H9 (cell line): Measurements from ENCODE around the gene AMER2. TPM values are rescaled to one million over a fixed set of nuclear protein-coding genes. Genes with fewer than 3 reads are reported as not detected.

ENCODE experiments used
- DNase-seq: peaks from one replicate; pipeline ENCODE4 v3.0.0-alpha.2; 2017
- H2AFZ ChIP-seq: one replicate; pipeline ENCODE4 v1.6.1; 2013; ENCODE audit warnings: mild to moderate bottlenecking, low read length, control low read depth, moderate library complexity
- H2AK5ac ChIP-seq: 2 replicates; pipeline ENCODE4 v1.6.1; 2013; ENCODE audit warnings: low read length, control low read depth, mixed read lengths; ENCODE audit not compliant: insufficient read length
- H2BK120ac ChIP-seq: one replicate; pipeline ENCODE4 v1.6.1; 2013; ENCODE audit warnings: low read depth, mild to moderate bottlenecking, low read length, control low read depth, inconsistent platforms; ENCODE audit not compliant: poor library complexity, severe bottlenecking
- H2BK12ac ChIP-seq: 2 replicates; pipeline ENCODE4 v1.6.1; 2013; ENCODE audit warnings: low read length, control low read depth, mixed read lengths, low read depth; ENCODE audit not compliant: insufficient read length
- H2BK15ac ChIP-seq: 2 replicates; pipeline ENCODE4 v1.6.1; 2013; ENCODE audit warnings: low read depth, low read length, control low read depth
- H2BK20ac ChIP-seq: one replicate; pipeline ENCODE4 v1.6.1; 2013; ENCODE audit warnings: low read depth, mild to moderate bottlenecking, low read length, control low read depth, inconsistent platforms; ENCODE audit not compliant: poor library complexity, severe bottlenecking
- H2BK5ac ChIP-seq: 2 replicates; pipeline ENCODE4 v1.6.1; 2013; ENCODE audit warnings: low read length, control low read depth, mixed read lengths; ENCODE audit not compliant: insufficient read length
- H3K14ac ChIP-seq: 2 replicates; pipeline ENCODE4 v1.6.1; 2013; ENCODE audit warnings: low read length, control low read depth; ENCODE audit not compliant: insufficient read depth
- H3K18ac ChIP-seq: 2 replicates; pipeline ENCODE4 v1.6.1; 2013; ENCODE audit warnings: low read depth, mild to moderate bottlenecking, mixed read lengths, low read length, control low read depth; ENCODE audit not compliant: insufficient read length
- H3K23ac ChIP-seq: 2 replicates; pipeline ENCODE4 v1.6.1; 2013; ENCODE audit warnings: low read length, control low read depth, mixed read lengths, low read depth; ENCODE audit not compliant: insufficient read length
- H3K23me2 ChIP-seq: 2 replicates; pipeline ENCODE4 v1.6.1; 2013; ENCODE audit warnings: low read depth, mild to moderate bottlenecking, mixed read lengths, low read length, control low read depth; ENCODE audit not compliant: insufficient read length, poor library complexity, severe bottlenecking
- H3K27ac ChIP-seq: 2 replicates; pipeline ENCODE4 v1.5.1; 2013; ENCODE audit warnings: low read length, control low read depth, mixed read lengths, low read depth; ENCODE audit not compliant: insufficient read length
- H3K27me3 ChIP-seq: 2 replicates; pipeline ENCODE4 v1.6.1; 2013; ENCODE audit warnings: low read length, control low read depth, inconsistent platforms; ENCODE audit not compliant: insufficient read depth
- H3K4ac ChIP-seq: 2 replicates; pipeline ENCODE4 v1.6.1; 2013; ENCODE audit warnings: low read depth, mild to moderate bottlenecking, control low read depth, inconsistent platforms, low read length, moderate library complexity
- H3K4me1 ChIP-seq: 2 replicates; pipeline ENCODE4 v1.6.1; 2013; ENCODE audit warnings: low read length, control low read depth, inconsistent platforms; ENCODE audit not compliant: insufficient read depth
- H3K4me2 ChIP-seq: 2 replicates; pipeline ENCODE4 v1.6.1; 2013; ENCODE audit warnings: low read length, control low read depth, mixed read lengths; ENCODE audit not compliant: insufficient read length, insufficient read depth
- H3K56ac ChIP-seq: 2 replicates; pipeline ENCODE4 v1.6.1; 2013; ENCODE audit warnings: low read depth, mild to moderate bottlenecking, mixed read lengths, low read length, control low read depth; ENCODE audit not compliant: insufficient read length
- H3K79me1 ChIP-seq: 2 replicates; pipeline ENCODE4 v1.6.1; 2013; ENCODE audit warnings: low read depth, mild to moderate bottlenecking, moderate library complexity, low read length, control low read depth, inconsistent platforms; ENCODE audit not compliant: insufficient read depth, poor library complexity, severe bottlenecking
- H3K79me2 ChIP-seq: 2 replicates; pipeline ENCODE4 v1.6.1; 2013; ENCODE audit warnings: low read length, control low read depth, inconsistent platforms; ENCODE audit not compliant: insufficient read depth
- H3K9ac ChIP-seq: 2 replicates; pipeline ENCODE4 v1.6.1; 2013; ENCODE audit warnings: low read length, control low read depth, mixed read lengths; ENCODE audit not compliant: insufficient read length; ENCODE audit errors: extremely low read depth
- H3K9me3 ChIP-seq: one replicate; pipeline ENCODE4 v1.6.1; 2013; ENCODE audit warnings: low read depth, low read length, inconsistent platforms; ENCODE audit not compliant: control insufficient read depth
- H3T11ph ChIP-seq: one replicate; pipeline ENCODE4 v1.6.1; 2013; ENCODE audit warnings: mild to moderate bottlenecking, low read length, control low read depth, inconsistent platforms
- H4K20me1 ChIP-seq: one replicate; pipeline ENCODE4 v1.6.1; 2013; ENCODE audit not compliant: control insufficient read depth, insufficient read length, insufficient read depth
- H4K5ac ChIP-seq: 2 replicates; pipeline ENCODE4 v1.6.1; 2013; ENCODE audit warnings: low read depth, mild to moderate bottlenecking, mixed read lengths, low read length, control low read depth; ENCODE audit not compliant: insufficient read length
- H4K8ac ChIP-seq: replicated peaks from 2 replicates; pipeline ENCODE4 v1.6.1; 2013; ENCODE audit warnings: low read length, control low read depth, mixed read lengths, low read depth; ENCODE audit not compliant: insufficient read length
- H4K91ac ChIP-seq: 2 replicates; pipeline ENCODE4 v1.6.1; 2013; ENCODE audit warnings: low read depth, mild to moderate bottlenecking, moderate library complexity, mixed read lengths, low read length, control low read depth; ENCODE audit not compliant: insufficient read length
- H3K27ac Mint-ChIP-seq, 3 experiments: 2 replicates in 2 of 3; 3 replicates in 1 of 3; pipeline ENCODE4 v1.8.0; 2020 to 2021; ENCODE audit warnings: mixed read lengths in 3 of 3, mild to moderate bottlenecking in 1 of 3, moderate library complexity in 1 of 3
- H3K27me3 Mint-ChIP-seq: 2 replicates; pipeline ENCODE4 v1.8.0; 2021; ENCODE audit warnings: low read depth, mild to moderate bottlenecking, moderate library complexity, mixed read lengths
- H3K36me3 Mint-ChIP-seq, 3 experiments: 2 replicates in 2 of 3; 3 replicates in 1 of 3; pipeline ENCODE4 v1.8.0; 2020 to 2021; ENCODE audit warnings: low read depth in 3 of 3, mixed read lengths in 3 of 3; ENCODE audit not compliant: insufficient read depth in 1 of 3
- H3K4me1 Mint-ChIP-seq, 2 experiments: 2 replicates each; pipeline ENCODE4 v1.8.0; 2020; ENCODE audit warnings: mixed read lengths in 2 of 2
- H3K4me3 Mint-ChIP-seq, 2 experiments: 2 replicates in 1 of 2; 3 replicates in 1 of 2; pipeline ENCODE4 v1.8.0; 2020 to 2021; ENCODE audit warnings: mild to moderate bottlenecking in 2 of 2, mixed read lengths in 2 of 2, moderate library complexity in 1 of 2
- H3K9me3 Mint-ChIP-seq, 2 experiments: 2 replicates in 1 of 2; 3 replicates in 1 of 2; pipeline ENCODE4 v1.8.0; 2020; ENCODE audit warnings: mild to moderate bottlenecking in 2 of 2, mixed read lengths in 2 of 2, moderate library complexity in 1 of 2
- CTCF ChIP-seq: fragments of 200-600 bp; sonication (generic); conservative IDR thresholded peaks from 3 replicates; pipeline ENCODE4 v1.8.0; 2021; ENCODE audit warnings: antibody characterized with exemption, mild to moderate bottlenecking
- WGBS: extraction: QIAGEN DNeasy Blood & Tissue Kit; methylation state at CpG from one replicate; pipeline ENCODE4 v1.1.7; 2013; ENCODE audit warnings: missing lambda C conversion rate, low lambda C conversion rate, mixed read lengths; ENCODE audit not compliant: insufficient read length; ENCODE audit errors: extremely low coverage; 5-methylcytosine and 5-hydroxymethylcytosine counted together
- total RNA-seq: library from RNA; stranded (reverse); gene quantifications from 2 replicates; pipeline ENCODE4 v1.2.1, GENCODE V29; 2021

AMER2 gene
- total RNA-seq, 1 experiment from 2014 or later, result 0.02 TPM

- no peak overlapping the region for H2BK5ac ChIP-seq
- no peak overlapping the region for H4K5ac ChIP-seq
- peaks cover 4 to 22% (median 6%) of the 10 kb centered on the region in 3 experiments for H3K36me3 Mint-ChIP-seq
- no peaks in the 10 kb centered on the region; the same call in 1 of the 2 replicates for H3K4me1 ChIP-seq
- no peaks in the 10 kb centered on the region for H3K27me3 ChIP-seq
- H3K79me2 ChIP-seq, result no peaks in the 10 kb centered on the region
- no peak overlapping the region for H2BK20ac ChIP-seq
- no peak overlapping the region for H3K18ac ChIP-seq
- TF ChIP-seq CTCF, result no peak
- H3K14ac ChIP-seq, result no peak overlapping the region
- H3K23ac ChIP-seq, result no peak overlapping the region
- no peak overlapping the region for H2BK120ac ChIP-seq
- DNase-seq, result no peak
- H4K8ac ChIP-seq, result no peak overlapping the region
- H3K4ac ChIP-seq, result no peak overlapping the region
- no CpG with 5 or more reads among the region's 8 CpGs for WGBS
- H3K27me3 Mint-ChIP-seq, result peaks cover 3% of the 10 kb centered on the region
- no peak overlapping the region for H3K27ac Mint-ChIP-seq
- no peak overlapping the region for H2AK5ac ChIP-seq
- H4K91ac ChIP-seq, result no peak overlapping the region
- H3K4me1 Mint-ChIP-seq, result peaks cover 39 to 41% of the 10 kb centered on the region in 2 experiments
- no peak overlapping the region for H3K56ac ChIP-seq
- no peaks in the 10 kb centered on the region for H4K20me1 ChIP-seq
- H3T11ph ChIP-seq, result no peak overlapping the region
- no peak overlapping the region for H3K4me2 ChIP-seq
- H3K27ac ChIP-seq, result no peak overlapping the region
- no peak overlapping the region for H3K4me3 Mint-ChIP-seq
- H2AFZ ChIP-seq, result no peak overlapping the region
- no peaks in the 10 kb centered on the region for H3K79me1 ChIP-seq
- no peaks in the 10 kb centered on the region for H3K23me2 ChIP-seq
- H3K9me3 ChIP-seq, result no peaks in the 10 kb centered on the region
- H2BK15ac ChIP-seq, result no peak overlapping the region
- no peak overlapping the region for H2BK12ac ChIP-seq
- H3K9ac ChIP-seq, result no peak overlapping the region
- peaks cover 14 to 15% of the 10 kb centered on the region in 2 experiments for H3K9me3 Mint-ChIP-seq
Observed at GRCh38 chr13:25118378-25118905, 53.6 kb downstream of the AMER2 start.
